Left hindlimb (tissue), 1 donor: Measurements from ENCODE around the gene BSN.
"Not testable (repeated sequence)": the region's sequence is repeated elsewhere in the genome, so short reads cannot be mapped to it uniquely, and the experiment has no call there.

Experiments used
- DNase-seq: peaks from one replicate; pipeline ENCODE4 v3.0.0-alpha.2; 2018

BSN gene

GRCh38 chr3:49674497-49674983 is 120.3 kb downstream of the BSN start:
- no peak for DNase-seq

DNA sequence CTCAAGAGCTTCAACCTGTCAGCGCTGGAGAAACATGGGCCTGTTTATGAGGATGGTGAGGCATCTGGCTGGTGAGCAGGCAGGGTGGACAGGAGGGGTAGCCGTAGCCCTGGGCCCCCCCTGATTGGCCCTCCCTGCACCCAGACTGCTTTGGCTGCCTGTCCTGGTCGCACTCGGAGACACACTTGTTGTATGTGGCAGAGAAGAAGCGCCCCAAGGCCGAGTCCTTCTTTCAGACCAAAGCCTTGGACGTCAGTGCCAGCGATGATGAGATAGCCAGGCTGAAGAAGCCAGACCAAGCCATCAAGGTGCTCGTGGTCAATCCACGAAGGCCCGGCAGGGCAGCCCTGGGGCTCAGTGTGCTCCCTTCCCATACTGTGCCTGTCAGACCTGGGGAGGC is 121.6 kb downstream of the BSN start:
- DNase-seq, result no peak

GRCh38 chr3:49680493-49681231 is 126.4 kb downstream of the BSN start:
- DNase-seq, result no peak

GRCh38 chr3:49681232-49681522 is 126.9 kb downstream of the BSN start:
- DNase-seq, result no peak

DNA sequence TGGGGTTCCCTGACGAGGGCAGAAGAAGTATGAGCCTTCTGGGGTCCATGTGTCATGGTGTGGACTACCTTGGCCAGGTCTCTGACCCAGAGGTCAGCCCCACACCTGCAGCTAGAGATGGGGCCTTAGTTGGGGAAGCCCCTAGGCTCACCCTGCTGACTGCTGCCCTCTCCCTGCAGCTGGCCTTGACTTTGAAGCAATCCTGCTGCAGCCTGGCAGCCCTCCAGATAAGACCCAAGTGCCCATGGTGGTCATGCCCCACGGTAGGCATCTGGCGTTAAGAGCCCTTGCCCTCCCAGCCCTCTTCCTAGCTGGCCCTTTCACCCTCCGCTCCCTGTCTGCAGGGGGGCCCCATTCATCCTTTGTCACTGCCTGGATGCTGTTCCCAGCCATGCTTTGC is 127.3 kb downstream of the BSN start:
- no peak for DNase-seq

DNA sequence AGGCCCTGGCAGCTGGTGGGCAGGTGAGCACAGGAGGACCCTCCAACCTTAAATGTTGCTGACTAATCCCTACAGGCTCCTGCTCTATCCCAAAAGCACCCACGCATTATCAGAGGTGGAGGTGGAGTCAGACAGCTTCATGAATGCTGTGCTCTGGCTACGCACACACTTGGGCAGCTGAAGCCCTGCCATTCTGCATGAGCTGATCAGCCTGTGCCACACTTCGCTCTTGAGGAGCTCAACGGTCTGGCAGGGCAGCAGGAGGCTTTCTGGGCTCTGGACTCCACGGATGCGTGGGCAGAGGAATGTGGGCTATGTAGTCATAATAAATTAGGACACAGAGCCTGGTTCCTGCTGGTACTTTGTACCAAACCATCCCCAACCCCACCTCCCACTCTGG is 128.9 kb downstream of the BSN start:
- no peak for DNase-seq

DNA sequence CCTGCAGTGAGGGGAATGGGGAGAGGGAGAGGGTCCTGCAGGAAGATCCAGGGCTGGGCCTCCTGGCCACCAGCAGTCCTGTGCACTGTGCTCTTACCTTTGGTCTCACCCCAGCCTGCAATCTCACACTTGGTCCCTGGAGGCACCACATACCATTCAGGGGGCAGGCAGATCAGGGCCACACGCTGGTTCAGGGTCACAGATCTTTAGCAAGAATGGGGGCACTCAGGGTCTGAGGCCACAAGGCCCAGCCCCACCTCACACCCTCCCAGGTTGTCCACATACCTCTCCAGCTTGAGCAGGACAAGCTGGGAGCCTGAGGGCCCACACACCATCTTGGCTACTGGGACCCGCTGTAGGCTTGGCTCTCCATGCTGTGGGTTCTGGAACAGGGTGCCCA is 130.2 kb downstream of the BSN start:
- not testable (repeated sequence) for DNase-seq

DNA sequence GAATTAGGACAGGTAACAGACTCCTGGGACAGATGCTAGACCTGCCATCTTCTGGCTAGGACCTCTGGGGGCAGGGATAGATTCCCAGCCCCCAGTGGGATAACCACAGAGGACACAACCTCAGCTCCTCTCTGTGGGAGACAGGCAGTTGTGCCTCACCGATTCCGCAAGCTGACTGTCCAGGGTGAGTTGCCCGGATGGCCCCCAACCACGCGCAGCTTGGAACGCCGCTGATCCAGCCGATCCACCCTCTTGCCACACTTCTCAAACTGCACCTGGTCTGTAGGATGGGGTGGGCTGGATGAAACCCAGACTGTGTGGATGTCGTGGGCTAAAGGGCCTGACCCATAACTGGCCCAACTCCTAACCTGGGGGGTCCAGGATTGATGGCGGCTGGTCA is 130.8 kb downstream of the BSN start:
- not testable (repeated sequence) for DNase-seq

DNA sequence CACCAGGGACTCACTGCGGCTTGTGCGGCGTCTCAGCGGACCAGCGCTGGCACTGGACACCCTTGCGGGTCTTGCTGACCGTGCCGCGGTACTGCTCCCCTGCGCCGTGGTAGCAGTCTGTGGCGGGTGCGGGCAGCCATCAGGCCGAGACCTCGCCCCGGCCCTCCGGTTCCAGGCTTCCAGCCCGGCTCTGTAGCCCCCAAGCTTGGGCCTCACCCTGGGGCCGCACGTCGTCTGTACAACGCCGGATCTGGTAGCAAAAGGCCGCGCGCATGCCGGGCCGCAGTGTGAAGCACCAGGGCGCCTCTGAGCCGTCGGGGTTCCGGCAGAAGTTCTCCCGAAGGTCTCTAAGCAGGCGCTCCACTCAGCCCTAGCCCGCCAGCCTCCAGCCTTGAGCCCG is 131.6 kb downstream of the BSN start:
- not testable (repeated sequence) for DNase-seq

DNA sequence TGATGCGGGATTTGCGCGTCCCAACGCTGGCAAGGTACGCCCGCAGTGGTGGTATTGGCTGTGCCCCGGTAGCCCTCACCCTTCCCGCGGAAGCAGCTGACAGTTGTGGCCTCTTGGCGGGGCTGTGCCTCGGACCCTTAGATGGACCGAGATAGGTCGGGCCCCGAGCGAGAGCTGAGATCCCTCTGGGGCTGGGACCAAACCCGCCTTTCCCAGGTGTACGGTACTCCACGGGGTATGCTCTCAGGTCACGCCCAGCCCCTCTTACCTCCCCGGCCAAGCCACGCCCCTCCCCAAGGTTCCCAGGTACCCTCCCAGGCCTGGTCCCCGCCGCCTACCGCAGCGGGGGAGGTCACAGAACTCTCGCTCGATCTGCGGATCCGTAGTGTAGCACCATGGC is 132.1 kb downstream of the BSN start:
- not testable (repeated sequence) for DNase-seq

DNA sequence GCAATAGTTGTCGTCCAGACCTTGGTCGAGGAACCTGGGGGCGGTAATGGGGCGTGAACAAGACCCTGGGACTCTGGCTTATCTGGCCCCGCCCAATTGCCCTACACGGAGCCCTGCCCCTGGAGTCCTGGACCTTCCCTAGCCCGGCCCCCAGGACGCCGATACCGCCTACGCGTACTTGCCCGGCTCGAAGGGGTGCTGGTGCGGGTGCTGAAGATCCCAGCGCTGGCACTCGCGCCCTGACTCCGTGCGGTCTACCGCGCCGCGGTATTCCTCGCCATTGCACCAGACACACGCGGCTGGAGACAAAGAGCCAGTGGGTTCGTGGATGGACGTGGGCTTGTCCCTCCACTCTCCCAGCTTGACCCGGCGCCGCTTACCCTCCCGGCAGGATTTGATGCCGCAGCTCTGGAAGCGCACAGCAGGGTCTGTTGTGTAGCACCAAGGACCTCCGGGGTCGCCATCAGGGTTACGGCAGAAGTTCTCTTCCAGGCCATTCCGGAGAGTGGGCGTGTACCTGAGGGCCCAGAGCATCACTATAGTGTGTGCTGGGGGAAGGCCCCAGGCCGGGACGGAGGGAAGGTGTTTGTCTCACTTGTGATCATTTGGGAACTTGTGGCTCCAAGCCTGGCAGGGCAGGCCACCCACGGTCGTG is 132.6 kb downstream of the BSN start:
- not testable (repeated sequence) for DNase-seq

DNA sequence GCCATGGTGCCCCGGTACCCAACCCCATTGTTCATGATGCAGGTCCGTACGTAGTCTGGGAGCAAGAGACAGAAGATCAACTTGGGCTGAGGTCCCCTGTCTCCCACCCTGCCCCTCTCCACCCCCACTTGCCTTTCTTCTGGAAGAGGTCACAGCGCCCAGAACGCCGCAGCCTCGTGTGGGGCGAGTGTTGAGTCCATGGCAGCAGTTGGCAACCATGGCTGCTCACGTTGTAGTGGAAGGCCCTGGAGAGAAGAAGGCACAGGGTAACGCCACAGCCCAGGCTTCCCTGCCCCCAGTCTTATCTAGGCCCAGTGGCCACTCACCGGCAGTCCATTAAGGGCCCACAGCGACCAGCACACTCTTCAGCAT is 133.1 kb downstream of the BSN start:
- DNase-seq, result not testable (repeated sequence)

DNA sequence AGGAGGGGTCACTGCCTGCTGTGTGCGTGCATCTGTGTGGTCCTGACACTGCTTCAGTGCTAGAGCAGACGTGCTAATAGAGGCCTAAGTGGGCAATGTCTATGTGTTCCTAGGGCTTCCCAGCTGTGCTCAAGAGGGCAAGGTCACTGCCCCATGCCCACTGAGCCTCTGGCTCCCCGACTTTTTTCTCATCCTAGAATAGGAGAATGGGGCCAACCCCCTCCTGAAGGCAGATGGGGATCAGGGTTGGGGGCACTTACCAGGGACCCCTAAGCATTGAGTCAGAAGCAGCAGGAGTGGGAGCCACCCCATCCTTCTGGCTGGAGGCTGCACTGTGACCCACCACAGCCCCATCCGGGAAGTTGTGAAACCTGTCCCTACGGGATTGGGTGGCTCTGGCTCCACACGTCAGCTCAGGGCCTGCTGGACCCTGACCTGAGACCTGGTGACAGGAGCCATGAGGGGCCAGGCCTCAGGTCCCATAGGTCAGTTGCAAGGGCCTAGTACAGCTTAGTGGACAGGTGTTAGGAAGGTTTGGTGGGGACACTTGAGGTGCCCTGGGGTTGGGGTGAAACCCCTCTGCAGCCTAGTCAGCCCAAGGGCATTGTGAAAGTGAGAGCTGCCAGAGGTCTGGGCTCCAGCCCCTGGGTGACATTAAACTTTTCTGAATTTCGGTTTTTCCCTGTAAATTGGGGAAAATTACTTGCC is 134.2 kb downstream of the BSN start:
- not testable (repeated sequence) for DNase-seq

- peak; percentile 94 for DNase-seq
These were observed 135.0 kb downstream of the BSN start, which contains the start of the genes MST1 and RNF123 for GRCh38 chr3:49689046-49689907. MST1 (minus strand) TSS chr3:49689474; CDS start chr3:49688691, 783 bp downstream. RNF123 (plus strand) TSS chr3:49689557; CDS start chr3:49691166, 1,609 bp downstream.

- not testable (repeated sequence) for DNase-seq
These were observed 135.8 kb downstream of the BSN start for GRCh38 chr3:49689908-49690624.

- not testable (repeated sequence) for DNase-seq
These were observed 136.6 kb downstream of the BSN start for GRCh38 chr3:49690856-49691255.

DNA sequence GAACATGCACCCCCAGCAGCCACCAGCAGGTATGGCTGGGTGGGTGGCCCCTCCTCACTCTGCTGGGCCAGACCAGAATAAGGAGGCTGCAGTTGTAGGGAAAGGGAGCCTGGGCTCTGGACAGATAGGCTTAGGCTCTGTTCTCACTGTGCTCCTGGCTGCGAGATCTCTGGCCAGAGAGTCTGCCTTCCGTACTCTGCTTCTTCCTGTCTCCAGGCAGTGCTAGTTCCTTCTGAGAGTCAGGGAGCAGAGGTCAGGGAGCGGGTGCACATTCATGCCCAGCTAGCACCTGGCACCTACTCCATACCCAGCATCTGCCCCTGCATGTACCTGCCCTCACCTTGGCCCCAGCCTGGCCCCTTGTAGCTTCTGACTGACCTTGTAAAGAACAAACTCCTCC is 137.2 kb downstream of the BSN start:
- DNase-seq, result not testable (repeated sequence)

- not testable (repeated sequence) for DNase-seq
These were observed 140.3 kb downstream of the BSN start for GRCh38 chr3:49694409-49695070.

DNA sequence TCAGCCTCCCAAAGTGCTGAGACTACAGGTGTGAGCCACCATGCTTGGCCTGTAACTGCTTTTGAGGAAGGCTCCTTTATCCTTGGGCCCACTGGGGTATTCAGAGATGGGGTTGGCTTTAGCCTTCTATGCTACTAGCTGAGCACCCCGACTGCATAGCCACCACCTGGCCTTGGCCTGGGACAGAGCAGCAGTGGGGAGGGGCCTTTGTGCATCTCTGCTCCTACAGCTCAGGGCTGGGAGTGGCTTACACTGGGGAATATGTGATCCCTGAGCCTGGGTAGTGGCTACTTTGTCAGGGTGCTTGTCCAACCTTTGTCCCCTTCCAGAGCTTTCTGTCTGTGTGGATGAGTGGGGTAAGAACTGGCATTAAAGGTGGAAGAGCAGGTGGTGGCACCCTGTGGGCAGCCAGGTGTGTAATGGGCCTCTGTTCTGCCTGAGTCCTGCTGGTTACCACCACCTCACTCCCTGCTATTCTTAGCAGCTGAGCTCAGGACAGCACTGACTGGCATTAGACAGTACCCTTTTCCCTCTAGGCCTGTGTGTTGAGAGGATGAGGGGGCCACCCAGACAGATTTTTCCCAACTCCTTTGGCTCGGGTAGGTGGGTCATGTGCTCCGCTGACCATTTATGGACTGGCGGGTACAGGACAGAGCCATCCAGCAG is 141.2 kb downstream of the BSN start:
- not testable (repeated sequence) for DNase-seq

DNA sequence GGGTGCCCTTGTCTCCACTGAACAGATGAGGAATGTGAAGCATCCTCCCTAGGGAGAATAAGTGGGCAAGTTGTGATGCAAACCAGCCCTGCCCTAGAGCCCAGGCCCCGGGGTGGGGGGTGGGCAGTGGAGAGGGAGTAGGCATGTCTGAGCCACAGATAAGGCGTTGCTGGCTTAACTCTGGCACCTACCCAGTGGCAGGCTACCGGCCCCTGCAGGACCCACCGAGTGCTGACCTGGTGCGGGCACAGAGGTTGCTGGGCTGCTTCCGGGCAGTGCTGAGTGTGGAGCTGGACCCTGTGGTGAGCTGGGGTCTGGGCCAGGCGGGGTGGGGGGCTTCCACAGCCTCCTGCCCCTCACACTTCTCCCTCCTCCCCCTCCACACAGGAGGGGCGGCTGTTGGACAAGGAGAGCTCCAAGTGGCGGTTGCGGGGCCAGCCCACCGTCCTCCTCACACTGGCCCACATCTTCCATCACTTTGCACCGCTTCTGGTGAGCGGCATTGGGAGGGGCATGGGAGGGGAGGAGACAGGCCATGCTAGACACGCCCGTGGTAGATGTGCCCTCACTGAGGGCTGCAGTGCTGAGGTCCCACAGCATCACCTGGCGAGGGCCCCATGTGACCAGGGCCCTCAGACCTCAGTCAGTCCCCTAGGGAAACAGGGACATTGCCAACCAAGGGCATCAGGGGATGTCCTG is 145.2 kb downstream of the BSN start:
- no peak for DNase-seq
